Stimulated activated CD4-positive, alpha-beta T cell treated with anti-CD3 and anti-CD28 coated beads, Interleukin-15, amount 100 ng/mL, for 1 hour (primary cell): ENCODE data around the gene MYO5B.
"Not testable (repeated sequence)": the region's sequence is repeated elsewhere in the genome, so short reads cannot be mapped to it uniquely, and the experiment has no call there.

Source experiments
- DNase-seq, 2 donors: peaks; one replicate each; pipeline ENCODE4 v3.0.0-alpha.2; 2020; ENCODE audit warnings: low read depth in 1 of 2, low spot score in 1 of 2

MYO5B gene

DNA sequence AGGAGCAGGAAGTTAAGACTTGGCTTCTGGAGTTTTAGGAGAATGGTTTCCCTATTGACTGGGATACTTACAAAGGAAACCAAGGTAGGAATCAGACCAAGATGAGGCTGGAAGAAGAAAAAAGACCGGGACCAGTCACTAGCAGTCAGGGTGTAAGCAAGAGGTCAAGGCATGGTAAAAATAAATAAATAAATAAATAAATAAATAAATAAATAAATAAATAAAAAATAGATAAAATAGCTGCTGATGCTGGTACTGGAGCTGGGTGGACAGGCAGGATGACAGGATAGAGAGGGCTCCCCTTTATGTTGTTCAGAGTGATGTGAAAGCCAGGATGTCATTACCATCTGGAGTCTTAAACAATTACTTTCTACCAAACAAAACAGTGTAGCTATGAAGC lies 89.9 kb downstream of the MYO5B start:
- DNase-seq, result no peak

DNA sequence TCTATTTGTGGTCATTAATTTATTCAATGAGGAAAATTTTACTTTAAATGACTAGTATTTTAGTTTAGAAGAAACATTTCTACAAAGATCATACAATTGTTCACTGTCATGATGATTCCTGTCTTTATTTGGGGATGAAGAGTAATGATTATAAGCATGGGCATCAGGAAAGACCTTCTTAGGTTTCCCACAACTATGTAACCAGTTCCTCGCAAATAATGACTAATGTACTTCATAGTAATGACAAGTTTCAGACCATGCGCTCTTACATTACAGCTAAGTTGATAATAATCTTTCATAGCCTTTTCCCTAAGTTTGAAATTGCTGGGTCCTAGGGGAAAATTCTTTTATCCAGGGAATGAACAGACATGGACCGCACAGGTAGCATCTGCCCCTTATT lies 90.5 kb downstream of the MYO5B start:
- DNase-seq, result no peak

DNA sequence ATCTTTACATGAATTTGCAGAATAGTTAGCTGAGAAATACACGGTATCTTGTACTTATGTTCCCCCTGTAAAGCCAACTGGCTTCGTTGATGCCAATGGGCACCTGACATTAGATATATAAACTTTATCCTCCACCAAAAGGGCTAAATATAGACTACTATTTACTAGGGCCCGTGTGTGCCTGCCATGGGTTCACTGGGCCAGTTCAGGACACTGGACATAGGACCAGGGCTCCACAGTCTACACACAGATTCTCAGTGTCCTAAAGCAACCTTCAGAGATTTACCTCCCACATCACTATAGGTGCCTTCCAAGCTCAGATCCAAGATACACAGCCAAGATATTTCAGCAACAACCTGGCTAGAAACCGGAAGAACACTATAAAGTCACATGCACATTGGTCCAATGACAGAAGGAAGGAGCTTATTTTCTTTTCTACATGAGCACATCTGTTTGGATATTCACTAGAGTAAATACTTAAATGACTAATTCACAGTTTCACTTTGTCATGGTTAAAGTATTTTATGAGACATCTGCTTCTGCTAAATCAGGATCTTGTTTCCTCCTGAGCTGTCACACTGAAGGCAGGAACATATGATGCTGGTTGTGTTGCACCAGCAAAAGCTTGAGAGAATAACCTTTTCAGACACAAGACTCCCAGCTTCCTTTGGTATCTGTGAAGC lies 95.1 kb downstream of the MYO5B start:
- no peak for DNase-seq

DNA sequence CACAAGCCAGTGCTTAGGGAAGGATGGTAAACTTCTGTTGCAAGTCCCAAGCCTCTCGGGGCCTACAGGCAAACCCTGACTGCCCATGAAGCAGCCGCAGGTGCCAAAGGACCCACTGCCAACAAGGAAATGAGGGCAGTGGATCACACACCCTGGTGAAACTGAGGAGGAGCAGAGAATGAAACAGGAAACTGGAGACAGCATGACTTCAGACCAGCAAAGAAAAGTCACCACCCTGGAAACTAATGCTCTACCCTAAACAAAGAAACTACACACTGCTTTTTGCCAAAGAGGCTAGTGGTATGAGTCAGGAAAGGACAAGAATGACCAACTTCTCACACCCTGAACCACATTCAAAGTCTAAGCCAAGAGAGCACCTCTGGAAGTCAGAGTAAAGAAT lies 97.2 kb downstream of the MYO5B start:
- DNase-seq, result no peak

DNA sequence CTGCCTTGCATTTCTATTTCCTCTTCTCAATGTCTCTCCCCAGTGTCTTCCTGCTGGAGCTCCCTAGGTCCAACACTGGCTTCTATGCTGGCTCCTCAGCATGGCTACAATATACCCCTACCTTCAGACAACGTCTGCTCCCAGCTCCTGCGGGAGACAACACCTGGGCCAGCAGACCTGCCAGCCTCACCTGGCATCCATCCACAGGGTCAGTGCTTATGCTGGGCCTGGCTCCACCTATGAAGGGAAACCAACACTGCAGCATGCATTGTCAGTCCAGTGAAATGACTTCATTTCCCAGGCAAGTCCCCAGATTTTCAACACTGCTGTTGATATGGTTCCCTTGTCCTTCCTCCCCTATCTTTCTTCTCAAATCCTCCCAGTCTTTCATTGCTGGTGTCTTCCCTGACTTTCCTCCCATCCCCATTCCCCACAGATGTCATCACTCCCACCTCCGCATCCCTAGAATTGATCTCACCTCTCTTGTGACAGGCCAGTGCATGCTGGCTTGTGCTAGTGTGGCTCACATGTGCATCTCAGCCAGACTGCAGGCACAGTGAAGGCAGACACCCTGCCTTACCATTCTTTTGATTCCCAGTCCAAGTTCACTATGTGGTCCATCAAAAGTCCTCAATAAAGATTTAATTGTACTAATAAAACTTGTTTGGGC lies 98.0 kb downstream of the MYO5B start:
- DNase-seq, result no peak

DNA sequence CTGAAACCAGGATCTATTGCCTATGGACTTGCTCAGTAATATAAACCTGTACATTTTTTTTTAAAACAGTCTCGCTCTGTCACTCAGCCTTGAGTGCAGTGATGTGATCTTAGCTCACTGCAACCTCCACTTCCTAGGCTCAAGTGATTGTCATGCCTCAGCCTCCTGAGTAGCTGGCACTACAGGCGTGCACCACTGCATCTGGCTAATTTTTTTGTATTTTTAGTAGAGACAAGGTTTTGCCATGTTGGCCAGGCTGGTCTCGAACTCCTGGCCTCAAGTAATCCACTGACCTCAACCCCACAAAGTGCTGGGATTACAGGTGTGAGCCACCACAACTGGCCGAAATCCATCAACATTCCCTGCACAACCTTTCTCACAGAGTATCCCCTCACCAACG lies 100.2 kb downstream of the MYO5B start:
- not testable (repeated sequence) for DNase-seq

DNA sequence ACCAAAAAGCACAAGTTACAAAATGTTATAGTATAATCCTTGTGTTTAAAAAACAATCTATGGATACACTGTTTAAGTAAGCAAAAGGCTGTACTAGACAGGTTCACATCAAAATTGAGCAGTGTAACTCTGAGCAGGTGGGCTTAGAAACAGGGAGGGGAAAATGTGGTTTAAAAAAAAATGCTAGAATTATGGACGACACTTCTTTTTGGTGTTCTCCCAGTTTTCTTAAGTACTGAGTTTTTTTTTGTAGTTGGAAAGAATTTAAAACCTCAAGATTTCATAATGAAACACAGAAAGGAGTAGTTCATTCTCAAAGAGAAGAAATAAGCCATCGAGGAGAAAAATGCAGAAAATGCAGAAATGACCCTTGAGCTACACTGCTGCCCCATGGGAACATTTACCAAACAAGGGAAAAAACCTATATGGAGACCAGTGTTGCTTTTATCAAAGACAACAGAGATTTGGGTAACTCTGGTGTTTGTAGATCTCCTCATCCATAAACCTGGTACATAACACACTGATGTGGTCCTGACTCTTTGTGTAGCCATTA lies 100.7 kb downstream of the MYO5B start:
- DNase-seq, result no peak

DNA sequence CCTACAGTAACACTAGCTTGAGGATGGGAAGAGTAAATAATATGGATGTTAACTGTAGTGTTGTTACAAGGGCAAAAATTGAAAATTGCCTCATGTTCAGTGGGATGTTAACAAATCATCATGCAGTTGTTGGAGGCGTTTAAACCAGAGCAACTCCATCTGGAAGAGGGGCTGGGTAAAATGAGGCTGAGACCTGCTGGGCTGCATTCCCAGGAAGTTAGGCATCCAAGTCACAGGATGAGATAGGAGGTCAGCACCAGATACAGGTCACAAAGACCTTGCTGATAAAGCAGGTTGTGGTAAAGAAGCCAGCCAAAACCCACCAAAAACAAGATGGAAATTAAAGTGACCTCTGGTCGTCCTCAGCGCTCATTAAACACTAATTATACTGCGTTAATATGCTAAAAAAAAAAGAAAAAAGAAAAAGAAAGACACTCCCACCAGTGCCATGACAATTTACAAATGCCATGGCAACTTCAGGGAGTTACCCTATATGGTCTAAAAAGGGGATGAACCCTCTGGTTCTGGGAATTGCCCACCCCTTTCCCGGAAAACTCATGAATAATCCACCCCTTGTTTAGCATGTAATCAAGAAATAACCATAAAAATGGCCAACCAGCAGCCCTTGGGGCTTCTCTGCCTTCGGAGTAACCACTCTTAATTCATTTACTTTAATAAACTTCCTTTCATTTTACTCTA lies 101.4 kb downstream of the MYO5B start:
- no peak for DNase-seq

DNA sequence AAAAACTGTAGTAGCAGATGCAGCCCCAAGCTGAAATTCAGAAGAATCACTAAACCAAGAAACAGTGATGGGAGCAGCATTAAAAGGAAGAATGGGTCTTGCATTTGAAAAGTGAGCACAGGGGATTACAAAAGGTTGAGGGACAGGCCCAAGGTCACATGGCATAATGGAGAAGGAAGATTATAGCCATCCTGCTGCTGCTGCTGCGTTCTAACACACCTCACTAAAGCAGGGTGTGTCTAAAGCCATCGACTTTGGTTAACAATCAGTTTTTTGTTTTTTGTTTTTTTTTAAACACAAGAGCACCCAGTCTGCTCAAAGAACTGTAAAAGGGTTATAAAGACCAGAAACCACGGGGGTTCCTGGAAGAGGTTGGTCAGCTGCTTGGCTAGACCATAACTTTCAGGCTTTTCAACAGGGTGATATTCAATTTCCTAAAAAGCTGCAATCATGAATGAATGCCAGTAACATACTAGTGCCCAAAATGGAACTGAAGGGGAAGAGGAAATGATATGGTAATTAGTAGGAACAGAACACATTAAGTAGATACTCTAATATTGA lies 102.6 kb downstream of the MYO5B start:
- DNase-seq, result no peak

DNA sequence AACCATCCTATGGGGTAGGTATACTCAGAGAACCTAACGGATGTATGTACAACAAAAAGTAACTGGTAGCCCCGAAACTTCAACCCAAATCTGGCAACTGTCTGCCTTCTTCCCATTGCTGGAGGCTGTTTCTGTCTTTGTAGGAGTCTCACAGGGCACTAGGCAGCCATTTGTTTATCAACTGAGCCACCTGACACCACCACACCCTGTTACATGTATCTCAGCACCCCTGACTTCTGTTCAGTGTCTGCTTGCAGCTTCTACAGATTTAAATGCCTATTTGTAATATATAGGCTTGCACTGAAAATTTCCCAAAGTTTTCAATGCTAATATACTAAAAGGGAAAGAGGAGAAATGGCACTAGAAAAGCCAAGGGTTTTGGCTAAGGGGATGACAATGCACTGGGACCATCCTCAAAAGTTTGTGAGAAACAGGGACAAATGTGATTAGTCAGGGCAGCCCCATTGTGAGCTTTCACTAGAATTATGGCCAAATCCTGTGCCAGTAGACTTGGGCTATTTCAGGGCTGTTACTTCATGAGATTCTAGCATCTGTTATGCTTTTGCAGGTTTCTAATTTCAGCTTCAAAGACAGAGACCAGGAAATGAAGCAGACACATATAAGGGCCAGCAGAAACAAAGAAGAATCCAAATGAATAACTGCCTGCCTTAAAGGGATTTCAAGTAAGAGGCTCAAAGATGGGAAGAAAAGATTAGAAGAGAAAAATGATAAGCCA lies 103.3 kb downstream of the MYO5B start:
- DNase-seq, result no peak

DNA sequence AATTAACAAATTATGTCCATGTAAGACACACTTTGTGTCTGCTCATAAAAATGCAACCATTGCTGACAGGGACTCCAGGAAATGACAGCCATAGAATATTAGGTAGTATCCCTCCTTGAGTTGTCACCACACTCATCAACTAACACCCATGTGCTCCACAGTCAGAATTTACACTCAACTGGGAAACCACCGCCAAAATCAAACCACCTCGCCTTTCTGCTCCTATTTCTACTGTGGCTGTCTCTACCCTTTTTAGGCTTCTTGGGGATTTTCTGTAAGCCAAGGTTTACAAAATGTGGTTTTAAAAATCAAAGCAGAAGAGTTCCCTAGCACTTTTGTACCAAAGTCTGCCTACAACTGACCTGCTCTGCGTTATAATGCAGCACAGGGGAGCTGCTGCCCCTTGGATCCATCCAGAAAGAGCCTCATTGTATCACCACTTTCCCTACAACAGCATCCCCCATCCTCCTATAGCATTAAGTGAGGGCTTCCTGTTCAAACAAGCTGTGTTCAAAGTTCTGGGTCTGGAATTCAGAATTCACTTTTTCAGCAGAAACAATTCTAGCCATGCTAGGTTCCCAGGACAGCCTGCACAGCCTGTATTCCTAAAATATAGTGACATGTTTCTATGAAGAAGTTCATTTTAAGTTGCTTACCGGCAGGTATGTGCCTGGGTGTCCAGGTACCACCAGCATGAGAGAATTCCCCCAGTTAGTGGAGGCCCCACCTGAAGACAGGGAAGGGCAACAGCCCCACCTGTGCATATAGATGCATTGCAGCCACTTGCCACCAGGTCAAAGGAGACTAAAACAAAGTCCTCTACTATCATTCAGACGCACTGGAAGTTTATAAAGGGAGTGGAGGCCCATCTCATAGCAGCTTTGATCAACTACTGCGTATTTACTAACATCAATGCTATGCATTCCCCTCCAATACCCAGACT lies 104.3 kb downstream of the MYO5B start:
- no peak for DNase-seq

DNA sequence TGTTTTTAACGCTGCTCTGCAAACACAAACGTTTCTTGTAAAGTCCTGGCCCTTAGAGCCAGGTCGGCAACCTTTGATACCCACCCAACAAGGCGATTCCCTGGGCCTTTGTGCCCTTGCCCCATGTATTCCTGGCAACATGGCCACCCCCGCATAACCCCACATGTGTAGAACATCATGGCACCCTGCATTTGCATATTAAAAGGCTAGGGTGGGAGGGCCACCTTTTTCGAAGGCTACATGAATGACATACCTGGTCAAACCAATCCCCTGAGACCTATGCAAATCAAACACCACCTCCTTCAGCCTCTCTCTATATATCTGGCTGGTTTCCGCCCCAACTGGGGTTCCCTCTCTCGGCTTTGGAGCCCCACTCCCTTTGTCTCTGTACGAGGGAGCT lies 105.2 kb downstream of the MYO5B start:
- DNase-seq, result no peak

DNA sequence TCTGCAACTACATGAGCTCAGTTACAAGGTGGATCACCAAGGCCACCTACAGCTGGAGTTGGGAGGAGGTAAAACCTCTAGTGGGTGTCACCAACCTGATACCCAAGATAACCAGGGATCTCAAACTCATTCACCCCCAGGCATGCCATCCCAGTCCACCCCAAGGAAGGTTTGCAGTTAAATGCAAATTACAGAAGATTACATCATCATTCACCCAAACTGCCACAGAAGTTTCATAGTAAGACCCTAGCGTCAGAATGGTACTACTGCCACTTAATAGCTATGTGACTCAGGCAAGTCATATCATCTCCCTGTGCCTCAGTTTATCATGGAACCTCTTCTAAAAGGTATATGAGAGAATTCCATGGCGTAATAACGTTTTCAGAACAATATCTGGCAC lies 111.2 kb downstream of the MYO5B start:
- DNase-seq, result no peak

DNA sequence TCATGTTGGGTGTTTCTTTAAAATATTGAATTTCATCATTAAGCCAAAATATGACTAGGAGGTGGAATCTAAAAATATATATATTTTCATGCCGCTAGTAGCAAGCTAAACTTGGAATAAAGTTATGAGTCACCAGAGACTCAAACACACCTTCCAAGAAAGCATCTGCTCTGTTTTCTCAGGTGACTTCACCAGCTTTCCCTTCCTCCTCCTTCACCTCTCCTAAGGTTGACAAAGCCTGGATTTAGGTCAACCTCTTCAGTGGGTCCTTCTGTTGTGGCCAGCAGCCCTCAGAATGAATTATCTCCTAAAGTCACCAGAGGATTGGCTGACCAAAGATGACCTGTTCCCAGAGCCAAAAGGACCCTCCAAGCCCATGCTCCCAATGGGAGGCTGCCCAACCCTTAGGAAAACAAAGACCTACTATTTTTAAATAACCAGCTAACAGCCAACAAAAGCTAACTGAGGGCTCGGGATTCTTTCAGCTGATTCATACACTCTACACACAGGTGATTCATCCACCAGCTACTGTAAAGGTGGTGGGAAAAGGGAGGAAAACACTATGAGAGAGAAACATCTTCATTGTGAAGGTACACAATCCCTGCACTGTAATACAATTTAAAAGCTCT lies 113.9 kb downstream of the MYO5B start:
- DNase-seq, result no peak

DNA sequence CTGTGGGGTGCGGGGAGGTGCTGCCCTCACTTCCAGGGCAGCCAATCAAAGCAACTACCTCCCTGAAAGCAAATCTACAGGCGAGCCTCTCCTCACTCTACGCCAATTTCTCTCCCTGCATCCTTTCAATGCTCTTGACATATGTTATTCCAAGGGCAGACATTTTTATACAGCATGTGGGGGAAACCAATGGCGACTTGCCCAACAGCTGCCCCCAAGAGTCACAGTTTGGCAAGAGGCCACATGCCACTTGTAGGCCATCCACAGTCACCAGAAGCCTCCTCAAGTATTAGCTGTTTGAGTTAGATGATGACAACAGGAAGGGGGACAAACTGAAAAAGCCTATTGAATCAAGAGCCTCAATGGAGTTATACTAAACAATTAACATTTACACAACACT lies 114.6 kb downstream of the MYO5B start:
- DNase-seq, result no peak

DNA sequence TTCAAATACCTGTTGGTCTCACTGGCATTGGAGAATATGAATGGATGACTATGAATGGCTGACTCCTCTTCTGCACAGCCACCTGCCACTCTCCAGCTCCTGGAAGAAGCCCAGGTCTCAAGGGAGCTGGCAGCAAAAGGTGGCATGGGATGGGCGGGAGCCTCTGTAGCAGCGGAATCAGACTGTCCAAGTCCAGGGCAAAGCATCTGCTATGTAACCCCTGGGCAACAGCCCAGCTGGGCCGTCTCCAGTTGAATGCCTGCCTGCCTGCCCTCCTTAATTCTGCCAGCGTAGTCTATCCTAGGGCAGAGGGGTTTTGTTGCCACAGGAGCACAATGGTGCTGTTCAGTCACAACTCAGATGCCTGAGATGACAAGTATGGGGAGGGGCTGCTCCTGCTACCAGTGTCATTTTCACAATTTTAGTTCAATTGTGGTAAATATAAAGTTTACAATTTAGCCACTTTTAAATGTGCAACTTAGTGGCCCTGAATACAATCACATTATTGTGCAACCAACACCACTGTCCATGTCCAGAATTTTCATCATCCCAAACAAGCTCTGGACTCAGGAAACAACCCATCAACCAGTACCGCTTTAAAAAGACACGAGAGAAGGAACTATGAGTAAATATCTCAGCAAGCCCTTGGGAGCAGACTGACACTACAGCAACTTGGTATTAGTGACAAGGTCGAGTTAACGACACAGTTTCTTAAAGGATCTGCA lies 115.2 kb downstream of the MYO5B start:
- no peak for DNase-seq

DNA sequence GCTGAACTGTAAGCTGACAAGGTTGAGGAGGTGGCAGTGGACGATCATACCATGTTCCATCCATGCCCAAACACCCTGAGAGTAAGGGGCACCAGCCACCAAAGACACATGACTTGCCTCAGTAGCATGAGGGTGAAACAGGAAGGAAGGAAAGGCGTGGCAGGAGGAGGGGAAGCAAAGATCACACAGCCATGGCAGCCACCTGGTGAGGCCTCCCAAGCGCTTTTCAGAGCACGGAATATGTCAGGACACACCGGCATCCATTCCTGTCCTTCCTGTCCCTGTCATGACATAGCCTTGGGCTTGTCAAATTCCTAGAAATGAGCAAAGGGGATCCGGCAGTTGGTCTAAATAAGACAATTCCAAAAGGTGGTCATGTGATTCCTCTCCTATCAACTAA lies 118.7 kb downstream of the MYO5B start:
- no peak for DNase-seq

DNA sequence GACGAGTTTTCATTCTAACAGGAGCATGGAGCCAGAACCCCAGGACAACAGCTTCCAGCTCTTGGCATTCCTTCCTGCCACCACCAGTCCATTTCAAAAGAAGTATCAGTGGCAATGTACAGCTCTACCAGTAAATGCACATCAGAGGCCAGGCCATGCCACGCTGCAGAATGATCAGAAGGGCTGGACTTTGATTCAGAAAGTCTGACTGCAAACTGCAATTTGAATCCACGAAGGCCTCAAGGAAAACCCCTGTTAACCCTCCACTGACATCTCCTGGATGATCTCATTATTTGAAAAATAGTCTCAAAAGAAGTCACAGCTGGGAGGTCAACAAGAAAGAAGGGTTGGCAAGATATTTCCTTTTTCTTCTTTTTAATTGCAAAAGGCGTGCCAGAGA lies 119.2 kb downstream of the MYO5B start:
- no peak for DNase-seq

DNA sequence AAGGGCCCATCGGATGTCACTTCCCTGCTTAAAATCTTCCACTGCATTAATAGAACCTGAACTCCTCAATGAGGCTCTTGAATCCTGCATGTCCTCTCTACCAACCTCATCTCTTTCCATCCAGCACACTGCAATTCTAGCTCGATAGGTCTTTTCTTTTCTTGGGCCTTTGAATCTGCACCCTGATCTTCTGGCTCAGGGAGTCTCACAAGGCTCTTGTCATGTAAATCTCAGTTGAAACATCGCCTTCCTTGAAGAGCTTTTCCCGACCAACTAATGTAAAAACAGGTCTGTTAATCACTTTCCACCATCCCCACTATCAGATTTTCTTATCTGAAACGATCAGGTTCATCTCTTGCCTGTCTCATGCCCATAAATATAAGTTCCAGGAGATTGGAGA lies 120.5 kb downstream of the MYO5B start:
- no peak for DNase-seq
